SK-N-MC (cell line): ENCODE results near the gene GBX2.

Source experiments
- DNase-seq: peaks from one replicate; pipeline ENCODE4 v3.0.0-alpha.2; 2011; ENCODE audit warnings: low read depth, low spot score
- H3K27ac ChIP-seq: fragments of 200-600 bp; sonication (generic); 2 replicates; pipeline ENCODE4 v1.5.1; 2016; ENCODE audit warnings: mixed run types
- H3K36me3 ChIP-seq: fragments of 200-600 bp; sonication (generic); 2 replicates; pipeline ENCODE4 v1.6.1; 2017; ENCODE audit warnings: antibody characterized with exemption, low read length, mixed read lengths; ENCODE audit not compliant: insufficient read depth
- H3K4me3 ChIP-seq: fragments of 200-600 bp; sonication (generic); 2 replicates; pipeline ENCODE4 v1.5.1; 2016
- H3K9ac ChIP-seq: fragments of 200-600 bp; sonication (generic); 2 replicates; pipeline ENCODE4 v1.8.0; 2017; ENCODE audit warnings: mixed run types, mixed read lengths; ENCODE audit not compliant: insufficient read length
- H3K9me3 ChIP-seq: fragments of 200-600 bp; sonication (generic); 2 replicates; pipeline ENCODE4 v1.6.1; 2017; ENCODE audit warnings: low read depth, mild to moderate bottlenecking, antibody characterized with exemption, low read length, moderate library complexity, mixed read lengths
- EZH2 ChIP-seq: fragments of 200-600 bp; sonication (generic); IDR thresholded peaks from one replicate; pipeline ENCODE4 v1.6.1; 2017; ENCODE audit warnings: antibody characterized with exemption
- FOXP2 ChIP-seq: optimal IDR thresholded peaks from 2 replicates; pipeline ENCODE3; 2011; ENCODE audit warnings: mild to moderate bottlenecking, moderate library complexity; ENCODE audit not compliant: insufficient read depth; ENCODE audit errors: extremely low read length, control extremely low read depth
- POLR2AphosphoS5 ChIP-seq: IDR thresholded peaks from 2 replicates; pipeline ENCODE4 v1.6.1; 2012; ENCODE audit warnings: mild to moderate bottlenecking, low read depth, low read length, borderline replicate concordance

GBX2 gene

DNA sequence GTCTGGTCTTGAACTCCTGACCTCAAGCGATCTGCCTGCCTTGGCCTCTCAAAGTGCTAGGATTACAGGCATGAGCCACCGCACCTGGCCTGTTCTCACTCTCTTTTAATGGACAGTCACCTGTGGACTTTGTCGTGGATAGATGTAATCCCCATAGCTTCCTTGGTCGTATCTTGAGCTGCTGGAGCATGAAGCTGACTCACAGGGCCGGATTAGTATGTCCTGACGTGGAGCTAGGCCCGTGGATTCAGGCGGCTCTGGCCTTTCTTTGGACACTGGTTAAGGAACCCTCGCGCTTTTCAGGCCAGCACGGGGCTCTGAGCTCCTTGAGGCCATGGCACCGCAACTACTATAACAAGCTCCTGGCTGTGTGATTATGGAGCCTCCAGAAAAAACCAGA, 27.5 kb upstream of the GBX2 start:
- Histone ChIP-seq H3K27ac (no peak overlapping the region), H3K9me3 (no peaks in the 10 kb centered on the region), H3K4me3 (no peak overlapping the region), H3K36me3 (no peaks in the 10 kb centered on the region), H3K9ac (no peak overlapping the region)
- TF ChIP-seq EZH2 (no peak), POLR2AphosphoS5 (no peak), FOXP2 (no peak)
- DNase-seq = no peak

DNA sequence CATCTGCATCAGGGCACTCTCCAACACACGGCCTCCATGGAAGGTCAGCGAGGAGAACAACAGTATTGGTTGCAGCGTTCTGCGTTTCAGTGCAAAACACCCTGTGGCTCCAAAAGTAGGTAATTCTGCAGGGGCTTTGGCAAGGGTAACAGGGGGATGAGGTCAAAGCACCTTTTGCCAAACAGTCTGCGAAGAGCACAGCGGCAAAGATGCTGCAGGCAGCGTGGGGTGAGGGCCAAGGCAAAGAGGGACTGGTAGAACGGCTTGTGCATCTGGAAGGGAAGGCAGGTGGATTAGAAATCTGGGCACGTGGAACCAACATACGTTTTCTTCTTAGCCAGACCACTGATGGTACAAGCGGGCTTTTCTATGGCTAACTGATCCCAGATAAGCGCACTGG, 26.6 kb upstream of the GBX2 start:
- no peak for DNase-seq
- no peaks in the 10 kb centered on the region for H3K9me3 ChIP-seq
- H3K4me3 ChIP-seq = no peak overlapping the region
- TF ChIP-seq EZH2 (no peak), POLR2AphosphoS5 (no peak), FOXP2 (no peak)
- no peak overlapping the region for H3K27ac ChIP-seq
- no peak overlapping the region for H3K9ac ChIP-seq
- H3K36me3 ChIP-seq = no peaks in the 10 kb centered on the region

DNA sequence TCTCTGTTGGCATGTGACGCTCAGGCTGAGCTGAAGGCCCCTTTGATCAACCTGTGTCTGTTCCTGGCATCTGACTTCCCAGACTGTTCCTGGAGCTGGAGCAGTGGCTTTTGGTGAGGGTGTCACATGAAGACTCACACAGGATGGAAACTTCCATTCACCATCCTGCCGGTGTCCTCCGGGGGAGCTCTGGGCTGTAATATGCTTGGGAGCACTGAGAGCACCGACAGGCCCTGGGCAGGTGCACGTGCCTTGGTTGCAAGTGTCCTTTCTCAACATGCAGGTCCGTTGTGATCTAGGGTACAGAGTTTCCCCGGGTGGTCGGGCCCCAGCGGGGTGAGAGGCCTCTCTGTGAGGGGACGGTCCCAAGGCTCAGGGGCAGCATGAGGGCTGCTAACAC, 24.8 kb upstream of the GBX2 start:
- no peaks in the 10 kb centered on the region for H3K36me3 ChIP-seq
- no peak overlapping the region for H3K9ac ChIP-seq
- no peak overlapping the region for H3K27ac ChIP-seq
- TF ChIP-seq EZH2 = no peak
- TF ChIP-seq POLR2AphosphoS5 = no peak
- TF ChIP-seq FOXP2 = no peak
- DNase-seq = no peak
- H3K9me3 ChIP-seq = no peaks in the 10 kb centered on the region
- no peak overlapping the region for H3K4me3 ChIP-seq

GRCh38 chr2:236190674-236191073, 22.5 kb upstream of the GBX2 start:
- no peak overlapping the region for H3K27ac ChIP-seq
- DNase-seq = no peak
- no peak overlapping the region for H3K9ac ChIP-seq
- no peak overlapping the region for H3K4me3 ChIP-seq
- no peaks in the 10 kb centered on the region for H3K9me3 ChIP-seq
- H3K36me3 ChIP-seq = no peaks in the 10 kb centered on the region
- TF ChIP-seq EZH2 = no peak
- no peak for TF ChIP-seq FOXP2
- TF ChIP-seq POLR2AphosphoS5 = no peak

DNA sequence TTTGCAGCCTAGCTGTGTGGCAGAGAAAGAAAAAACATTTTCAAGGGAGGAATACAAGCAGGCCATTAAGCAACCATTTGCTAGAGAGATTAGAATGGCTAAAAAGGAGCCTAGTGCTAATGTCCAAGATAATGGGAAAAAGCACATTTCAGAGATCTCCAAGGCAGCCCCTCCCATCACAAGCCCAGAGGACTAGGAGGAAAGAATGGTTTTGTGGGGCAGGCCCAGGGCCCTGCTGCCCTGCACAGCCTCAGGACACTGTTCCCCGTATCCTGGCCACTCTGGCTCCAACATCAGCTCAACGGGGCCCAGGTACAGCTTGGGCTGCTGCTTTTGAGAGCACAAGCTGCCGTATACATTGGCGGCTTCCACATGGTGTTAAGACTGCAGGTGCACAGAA, 16.5 kb upstream of the GBX2 start:
- TF ChIP-seq POLR2AphosphoS5 = no peak
- no peak for TF ChIP-seq EZH2
- no peak for TF ChIP-seq FOXP2
- Histone ChIP-seq H3K9me3 (no peaks in the 10 kb centered on the region), H3K4me3 (no peak overlapping the region), H3K36me3 (no peaks in the 10 kb centered on the region), H3K9ac (no peak overlapping the region), H3K27ac (no peak overlapping the region)
- DNase-seq = no peak

- Histone ChIP-seq H3K27ac (no peak overlapping the region), H3K36me3 (no peaks in the 10 kb centered on the region), H3K4me3 (peak overlapping the region; percentile 81), H3K9ac (no peak overlapping the region), H3K9me3 (no peaks in the 10 kb centered on the region)
- TF ChIP-seq FOXP2 (no peak), EZH2 (no peak), POLR2AphosphoS5 (no peak)
- DNase-seq = peak; percentile 77
Observed at GRCh38 chr2:236180831-236181453, 12.8 kb upstream of the GBX2 start.

- Histone ChIP-seq H3K36me3 (no peaks in the 10 kb centered on the region), H3K9me3 (no peaks in the 10 kb centered on the region), H3K27ac (no peak overlapping the region; the same call in 1 of the 2 replicates), H3K9ac (no peak overlapping the region), H3K4me3 (peak overlapping the region; percentile 81)
- no peak for TF ChIP-seq POLR2AphosphoS5
- no peak for TF ChIP-seq FOXP2
- no peak for TF ChIP-seq EZH2
- DNase-seq = no peak
Observed at GRCh38 chr2:236180076-236180816, 12.1 kb upstream of the GBX2 start.

- TF ChIP-seq FOXP2 (no peak), EZH2 (no peak), POLR2AphosphoS5 (no peak)
- H3K4me3 ChIP-seq = peak overlapping the region; percentile 81
- H3K9ac ChIP-seq = no peak overlapping the region
- H3K27ac ChIP-seq = no peak overlapping the region
- DNase-seq = no peak
- H3K36me3 ChIP-seq = no peaks in the 10 kb centered on the region
- no peaks in the 10 kb centered on the region for H3K9me3 ChIP-seq
Observed at GRCh38 chr2:236179236-236180075, 11.3 kb upstream of the GBX2 start.

DNA sequence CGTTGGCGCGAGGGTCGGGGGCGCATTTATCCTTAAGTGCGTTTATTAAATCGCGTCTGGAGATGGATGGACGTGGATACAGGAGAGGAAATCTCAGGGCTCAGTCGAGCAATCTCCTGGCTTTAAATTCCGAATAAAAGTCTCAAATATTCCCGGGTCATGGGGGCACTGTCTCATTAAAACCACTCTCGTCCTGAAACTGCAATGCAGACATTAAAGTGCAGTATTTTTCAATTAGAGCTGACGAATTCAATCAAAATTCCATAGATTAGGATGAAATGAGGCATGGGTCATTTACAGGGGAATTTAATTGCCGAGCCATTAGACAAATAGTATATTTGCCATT, 10.7 kb upstream of the GBX2 start:
- peak overlapping the region; percentile 81 for H3K4me3 ChIP-seq
- TF ChIP-seq FOXP2 (no peak), POLR2AphosphoS5 (no peak), EZH2 (no peak)
- H3K27ac ChIP-seq = no peak overlapping the region
- no peaks in the 10 kb centered on the region for H3K36me3 ChIP-seq
- no peaks in the 10 kb centered on the region for H3K9me3 ChIP-seq
- H3K9ac ChIP-seq = peak overlapping the region; percentile 40
- DNase-seq = no peak
